Lower leg skin (tissue), 4 donors: Measurements from ENCODE around the gene DLK2. TPM values are rescaled to one million over a fixed set of nuclear protein-coding genes. Genes with fewer than 3 reads are reported as not detected.
A peak's percentile ranks its signal among the peaks of the same experiment; 100 is the strongest.

Source experiments
- DNase-seq, 2 donors: peaks; one replicate each; pipeline ENCODE4 v3.0.0-alpha.2; 2019; ENCODE audit warnings: low spot score in 2 of 2
- H3K4me3 ChIP-seq: fragments of 200-600 bp; sonication (generic); 2 replicates; pipeline ENCODE4 v1.5.1; 2017; ENCODE audit warnings: mild to moderate bottlenecking, low read depth; ENCODE audit not compliant: poor library complexity, severe bottlenecking
- POLR2A ChIP-seq, 2 donors: fragments of 450-650 bp; IDR thresholded peaks; one replicate each; pipeline ENCODE4 v1.6.1; 2016 to 2017; ENCODE audit warnings: antibody characterized with exemption in 2 of 2, mild to moderate bottlenecking in 1 of 2, moderate library complexity in 1 of 2
- WGBS, 2 donors: methylation state at CpG; one replicate each; pipeline ENCODE4 v1.1.5; 2018; 5-methylcytosine and 5-hydroxymethylcytosine counted together
- intact Hi-C: fragments of 100-400 bp; cut with DNase I; formaldehyde crosslinking; loops from one replicate; pipeline ENCODE4 v1.15.0; 2023; ENCODE audit warnings: low total_unique reads
- total RNA-seq, 4 donors: library from RNA; depleted of rRNA; stranded (reverse); fragments of >200 nt; gene quantifications; one replicate each; pipeline ENCODE4 v1.1.0, GENCODE V29; 2016
- TF ChIP-seq, protein P1 (sequence below), 3 donors: fragments of 450-650 bp; IDR thresholded peaks; one replicate each; pipeline ENCODE4 v1.5.1; 2016; ENCODE audit warnings: antibody characterized with exemption in 3 of 3, mild to moderate bottlenecking in 3 of 3, moderate library complexity in 2 of 3

DLK2 gene
- total RNA-seq, 4 donors from 2014 or later, result 29.3 to 55.0 (median 39.4) TPM

DNA sequence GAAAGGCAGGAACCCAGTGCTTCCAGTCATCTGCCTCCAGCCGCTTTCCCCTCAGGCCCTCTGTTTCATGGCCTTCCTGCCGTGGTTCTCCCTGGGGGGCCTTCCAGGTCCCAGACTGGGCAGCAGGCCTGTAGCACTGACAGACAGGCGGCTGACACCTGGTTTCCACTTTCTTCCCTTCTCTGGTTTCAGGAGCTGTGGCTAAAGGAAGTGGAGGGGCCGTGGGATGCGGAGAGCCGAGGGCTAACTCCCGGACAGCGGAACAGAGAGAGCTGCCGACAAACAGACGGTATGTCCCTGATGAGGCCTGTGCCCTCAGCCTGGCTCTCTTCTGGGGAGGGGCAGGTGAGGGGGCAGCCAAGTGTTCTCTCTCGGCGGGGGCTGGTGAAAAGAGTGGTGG lies 42.3 kb upstream of the DLK2 start:
- WGBS, 2 donors, result 93% methylated on average over 12 of the region's 12 CpGs
- intact Hi-C loops, result no loop called here
- no peak for DNase-seq
- H3K4me3 ChIP-seq, result no peak overlapping the region
- TF ChIP-seq, protein P1, sequence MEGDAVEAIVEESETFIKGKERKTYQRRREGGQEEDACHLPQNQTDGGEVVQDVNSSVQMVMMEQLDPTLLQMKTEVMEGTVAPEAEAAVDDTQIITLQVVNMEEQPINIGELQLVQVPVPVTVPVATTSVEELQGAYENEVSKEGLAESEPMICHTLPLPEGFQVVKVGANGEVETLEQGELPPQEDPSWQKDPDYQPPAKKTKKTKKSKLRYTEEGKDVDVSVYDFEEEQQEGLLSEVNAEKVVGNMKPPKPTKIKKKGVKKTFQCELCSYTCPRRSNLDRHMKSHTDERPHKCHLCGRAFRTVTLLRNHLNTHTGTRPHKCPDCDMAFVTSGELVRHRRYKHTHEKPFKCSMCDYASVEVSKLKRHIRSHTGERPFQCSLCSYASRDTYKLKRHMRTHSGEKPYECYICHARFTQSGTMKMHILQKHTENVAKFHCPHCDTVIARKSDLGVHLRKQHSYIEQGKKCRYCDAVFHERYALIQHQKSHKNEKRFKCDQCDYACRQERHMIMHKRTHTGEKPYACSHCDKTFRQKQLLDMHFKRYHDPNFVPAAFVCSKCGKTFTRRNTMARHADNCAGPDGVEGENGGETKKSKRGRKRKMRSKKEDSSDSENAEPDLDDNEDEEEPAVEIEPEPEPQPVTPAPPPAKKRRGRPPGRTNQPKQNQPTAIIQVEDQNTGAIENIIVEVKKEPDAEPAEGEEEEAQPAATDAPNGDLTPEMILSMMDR (IDR thresholded peaks at IDR 0.05), result no peak
- no peak for TF ChIP-seq POLR2A (IDR thresholded peaks at IDR 0.05)

DNA sequence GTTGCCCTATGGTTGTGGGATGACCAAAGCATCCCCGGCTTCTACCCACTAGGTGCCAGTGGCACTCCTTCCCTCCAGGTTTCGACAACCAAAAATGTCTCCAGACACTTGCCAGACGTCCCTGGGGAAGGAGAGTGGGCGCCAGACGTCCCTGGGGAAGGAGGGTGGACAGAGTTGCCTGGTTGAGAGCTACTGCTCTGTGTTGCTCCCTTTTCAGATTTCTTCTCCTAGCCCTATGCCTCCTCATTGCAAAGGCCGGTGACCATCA lies 41.7 kb upstream of the DLK2 start:
- WGBS, 2 donors, result 67 to 69% methylated on average over 6 of the region's 6 CpGs
- no peak for DNase-seq
- no peak for TF ChIP-seq POLR2A (IDR thresholded peaks at IDR 0.05)
- TF ChIP-seq, protein P1 (IDR thresholded peaks at IDR 0.05), result no peak
- no peak overlapping the region for H3K4me3 ChIP-seq
- intact Hi-C loops, result no loop called here

DNA sequence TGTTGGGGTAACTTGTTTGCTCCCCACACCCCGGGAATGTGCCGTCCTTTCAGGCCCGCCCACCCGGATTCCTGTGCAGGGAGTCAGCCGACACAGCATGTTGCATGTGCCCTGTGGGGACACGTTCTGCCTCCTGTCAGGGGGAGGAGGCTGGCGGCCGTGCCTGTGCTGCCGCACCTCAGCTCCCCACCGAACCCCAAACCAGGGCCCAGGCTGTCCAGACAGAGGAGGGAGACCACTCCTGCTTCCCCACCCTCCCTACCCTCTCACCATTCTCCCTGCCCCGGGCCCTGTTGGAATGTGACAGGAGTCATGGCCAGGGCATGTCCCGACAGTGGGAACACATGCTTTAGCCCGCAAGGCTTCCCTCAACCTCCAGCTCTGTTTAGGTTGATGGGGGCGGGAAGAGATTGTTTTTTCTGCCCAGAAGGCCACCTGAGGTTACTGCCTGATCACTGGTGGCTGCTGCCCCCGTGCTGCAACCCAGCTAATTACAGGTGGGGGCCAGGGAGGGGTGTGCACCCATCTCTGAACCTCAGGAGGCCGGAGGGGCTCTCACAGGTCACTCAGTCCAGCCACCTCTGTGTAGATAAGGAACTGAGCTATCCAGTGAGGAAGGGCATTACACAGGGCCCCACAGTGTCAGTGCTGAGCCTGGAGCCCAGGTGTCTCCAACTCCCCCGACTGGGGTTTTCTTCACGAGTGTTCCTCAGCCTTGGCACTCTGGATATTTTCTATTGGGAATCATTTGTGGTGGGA lies 41.2 kb upstream of the DLK2 start:
- intact Hi-C loops, result no loop called here
- H3K4me3 ChIP-seq, result no peak overlapping the region
- TF ChIP-seq, protein P1 (IDR thresholded peaks at IDR 0.05), result no peak
- TF ChIP-seq POLR2A (IDR thresholded peaks at IDR 0.05), result no peak
- DNase-seq, result peak; percentile 45 to 89
- 39 to 43% methylated on average over 17 to 18 of the region's 18 CpGs for WGBS, 2 donors

DNA sequence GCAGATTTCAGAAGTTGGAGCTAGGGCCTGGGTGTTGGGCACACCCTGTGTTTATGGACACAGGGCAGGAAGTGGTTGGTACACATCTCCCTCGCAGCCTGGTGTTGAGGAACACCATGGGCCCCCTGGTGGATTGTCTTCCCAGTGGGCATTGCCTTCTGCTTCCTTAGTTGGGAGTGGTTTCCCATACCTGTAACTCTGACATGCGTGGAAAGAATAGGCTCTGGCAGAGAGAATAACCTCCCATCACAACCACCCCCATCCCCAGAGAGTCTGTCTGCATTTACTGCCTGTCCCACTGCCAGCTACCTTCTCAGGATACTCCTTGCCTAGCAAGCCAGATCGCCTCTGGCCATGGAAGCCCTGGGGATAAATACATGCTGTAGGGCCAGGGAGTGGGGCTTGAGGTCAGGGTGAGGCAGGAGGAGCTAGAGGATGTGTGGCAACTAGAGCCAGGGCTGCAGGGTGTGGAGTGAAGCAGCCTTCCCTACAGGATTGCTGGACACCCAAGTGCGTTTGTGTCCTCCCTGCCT lies 40.1 kb upstream of the DLK2 start:
- H3K4me3 ChIP-seq, result no peak overlapping the region
- TF ChIP-seq POLR2A (IDR thresholded peaks at IDR 0.05), result no peak
- TF ChIP-seq, protein P1 (IDR thresholded peaks at IDR 0.05), result no peak
- WGBS, 2 donors, result 34 to 52% methylated on average over 4 of the region's 4 CpGs
- intact Hi-C loops, result no loop called here
- DNase-seq, result no peak

DNA sequence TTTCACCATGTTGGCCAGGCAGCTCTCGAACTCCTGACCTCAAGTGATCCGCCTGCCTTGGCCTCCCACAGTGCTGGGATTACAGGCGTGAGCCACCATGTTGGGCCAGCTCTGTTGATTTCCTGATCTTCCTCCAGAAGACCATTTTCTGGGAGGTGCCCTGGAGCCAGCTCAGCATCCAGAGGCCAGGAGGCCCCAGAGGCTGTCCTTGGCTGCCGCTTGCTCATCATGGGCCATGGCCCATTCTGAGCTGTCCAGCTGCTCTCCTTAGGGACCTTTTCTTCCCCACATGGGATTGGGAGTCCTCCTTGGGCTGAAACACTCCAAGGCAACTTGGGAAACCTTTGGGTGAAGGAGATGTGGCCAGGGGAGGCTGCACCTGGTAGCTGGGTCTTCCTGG lies 39.4 kb upstream of the DLK2 start:
- TF ChIP-seq, protein P1 (IDR thresholded peaks at IDR 0.05), result no peak
- no peak for TF ChIP-seq POLR2A (IDR thresholded peaks at IDR 0.05)
- no peak for DNase-seq
- WGBS, 2 donors, result 89 to 90% methylated on average over 4 of the region's 4 CpGs
- intact Hi-C loops, result no loop called here
- no peak overlapping the region for H3K4me3 ChIP-seq

DNA sequence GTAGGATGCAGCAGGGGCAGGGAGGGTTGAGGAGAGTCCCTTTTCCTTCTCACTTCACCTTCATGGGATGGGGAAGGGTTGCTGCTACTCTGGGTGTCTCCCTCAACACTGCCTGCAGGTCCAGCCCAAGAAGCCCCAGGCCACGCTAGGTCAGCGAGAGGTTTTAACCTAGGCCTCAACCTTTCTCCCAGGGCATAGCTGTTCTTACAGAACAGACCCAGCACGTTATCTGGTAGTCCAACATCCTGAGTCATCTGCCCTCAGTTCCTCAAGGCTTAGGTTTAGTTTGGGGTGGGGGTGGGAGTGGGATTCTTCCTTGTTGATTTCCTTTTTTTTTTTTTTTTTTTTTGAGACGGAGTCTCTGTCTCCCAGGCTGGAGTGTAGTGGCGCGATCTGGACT lies 39.0 kb upstream of the DLK2 start:
- intact Hi-C loops, result no loop called here
- TF ChIP-seq, protein P1 (IDR thresholded peaks at IDR 0.05), result no peak
- no peak for TF ChIP-seq POLR2A (IDR thresholded peaks at IDR 0.05)
- 68 to 80% methylated on average over 6 of the region's 6 CpGs for WGBS, 2 donors
- DNase-seq, result no peak
- no peak overlapping the region for H3K4me3 ChIP-seq
